Esophagus muscularis mucosa (tissue), 4 donors: ENCODE results near the gene PML.

Source experiments
- CTCF ChIP-seq, 3 experiments: fragments of 200-600 bp in 2 of 3; fragments of 450-650 bp in 1 of 3; sonication (generic) in 2 of 3; IDR thresholded peaks; one replicate each; pipeline ENCODE4 v1.5.1; 2017 to 2019; ENCODE audit warnings: antibody characterized with exemption in 3 of 3, mild to moderate bottlenecking in 2 of 3, moderate library complexity in 1 of 3
- EP300 ChIP-seq: sonication (generic); formaldehyde crosslinking; IDR thresholded peaks from one replicate; pipeline ENCODE4 v1.6.1; 2017; ENCODE audit warnings: antibody characterized with exemption
- POLR2A ChIP-seq: fragments of 450-650 bp; IDR thresholded peaks from one replicate; pipeline ENCODE4 v1.6.1; 2017; ENCODE audit warnings: antibody characterized with exemption, moderate library complexity, mild to moderate bottlenecking, low read depth
- POLR2AphosphoS5 ChIP-seq, 2 donors: sonication (generic); formaldehyde crosslinking; IDR thresholded peaks; one replicate each; pipeline ENCODE4 v1.6.1; 2017; ENCODE audit warnings: antibody characterized with exemption in 2 of 2

- TF ChIP-seq POLR2AphosphoS5 (IDR thresholded peaks at IDR 0.05) (no peak), POLR2A (no peak), CTCF (IDR thresholded peaks at IDR 0.05) (no peak), EP300 (no peak)
These were observed 34.7 kb upstream of the PML start for GRCh38 chr15:73959801-73960200.
